Hematopoietic multipotent progenitor cell treated with erythropoietin and hydrocortisone succinate and interleukin-3 and kit ligand, for 8 days (in vitro differentiated cells): ENCODE measurements around the gene DES.
A peak's percentile ranks its signal among the peaks of the same experiment; 100 is the strongest.
"Not testable (repeated sequence)": the region's sequence is repeated elsewhere in the genome, so short reads cannot be mapped to it uniquely, and the experiment has no call there.

ENCODE experiments used
- DNase-seq: peaks from one replicate; pipeline ENCODE4 v3.0.0-alpha.2; 2015

DES gene

GRCh38 chr2:219400562-219400961 is 17.6 kb upstream of the DES start:
- DNase-seq = no peak

DNA sequence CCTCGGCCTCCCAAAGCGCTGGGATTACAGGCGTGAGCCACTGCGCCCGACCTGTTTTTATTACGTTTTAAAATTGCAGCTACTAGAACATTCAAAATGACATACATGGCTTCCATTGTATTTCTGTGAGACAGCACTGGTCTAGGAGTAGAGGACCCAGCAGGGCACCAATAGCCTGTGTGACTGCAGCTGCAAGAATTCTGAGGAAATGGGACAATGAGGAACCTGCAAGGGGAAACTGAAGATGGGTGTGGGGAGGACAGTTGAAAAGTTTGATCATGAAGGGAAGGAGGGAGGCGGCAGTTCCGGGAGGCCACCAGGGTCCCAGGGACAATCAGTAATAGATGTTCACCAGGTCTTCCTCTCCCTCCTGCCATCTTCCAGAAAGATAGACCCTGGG is 16.6 kb upstream of the DES start:
- no peak for DNase-seq

GRCh38 chr2:219402665-219403515 is 15.3 kb upstream of the DES start:
- peak; percentile 76 for DNase-seq

DNA sequence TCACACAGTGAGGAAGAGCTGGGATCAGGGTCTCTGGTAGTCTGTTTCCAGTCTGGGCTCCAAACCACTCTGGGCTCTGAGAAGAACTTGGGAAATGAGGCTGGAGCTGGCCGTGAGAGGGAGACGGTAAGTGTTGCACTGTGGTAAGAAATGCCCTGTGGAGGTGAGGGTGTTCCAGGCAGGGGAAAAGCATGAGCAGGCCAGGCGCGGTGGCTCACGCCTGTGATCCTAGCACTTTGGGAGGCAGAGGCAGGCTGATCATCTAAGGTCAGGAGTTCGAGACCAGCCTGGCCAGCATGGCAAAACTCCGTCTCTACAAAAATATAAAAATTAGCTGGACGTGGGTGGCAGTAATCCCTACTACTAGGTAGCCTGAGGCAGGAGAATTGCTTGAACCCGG is 14.3 kb upstream of the DES start:
- DNase-seq = no peak

DNA sequence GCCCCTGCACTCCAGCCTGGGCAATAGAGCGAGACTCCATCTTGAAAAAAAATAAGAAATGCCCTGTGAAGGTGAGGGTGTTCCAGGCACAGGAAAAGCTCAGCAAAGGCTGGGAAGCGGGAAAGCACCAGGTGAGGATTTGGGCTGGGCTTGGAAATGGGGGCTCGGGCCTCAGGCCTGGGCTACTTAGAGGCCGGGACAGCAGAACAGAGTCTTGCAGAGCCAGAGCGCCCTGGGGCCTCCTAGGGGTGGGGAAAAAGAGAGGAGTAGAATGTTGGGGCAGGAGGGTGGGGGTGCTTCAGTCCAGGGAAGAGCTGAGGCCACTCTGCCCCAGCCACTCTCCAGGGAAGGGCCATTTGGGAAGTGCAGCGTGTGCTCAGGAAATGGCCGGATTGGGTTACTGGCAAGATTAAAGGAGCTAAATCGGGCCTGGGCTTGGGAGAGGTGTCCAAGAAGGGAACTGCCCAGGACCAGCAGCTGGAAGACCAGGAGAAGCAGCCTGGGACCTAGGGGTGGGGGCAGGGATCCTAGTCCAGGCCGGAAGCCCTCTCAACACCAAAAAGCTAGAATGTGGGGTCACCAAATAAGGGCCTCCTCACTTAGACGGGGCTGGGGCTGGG is 13.8 kb upstream of the DES start:
- no peak for DNase-seq

GRCh38 chr2:219404954-219405353 is 13.2 kb upstream of the DES start:
- DNase-seq = no peak

- DNase-seq = no peak
Measured at GRCh38 chr2:219405451-219405850, 12.7 kb upstream of the DES start.

DNA sequence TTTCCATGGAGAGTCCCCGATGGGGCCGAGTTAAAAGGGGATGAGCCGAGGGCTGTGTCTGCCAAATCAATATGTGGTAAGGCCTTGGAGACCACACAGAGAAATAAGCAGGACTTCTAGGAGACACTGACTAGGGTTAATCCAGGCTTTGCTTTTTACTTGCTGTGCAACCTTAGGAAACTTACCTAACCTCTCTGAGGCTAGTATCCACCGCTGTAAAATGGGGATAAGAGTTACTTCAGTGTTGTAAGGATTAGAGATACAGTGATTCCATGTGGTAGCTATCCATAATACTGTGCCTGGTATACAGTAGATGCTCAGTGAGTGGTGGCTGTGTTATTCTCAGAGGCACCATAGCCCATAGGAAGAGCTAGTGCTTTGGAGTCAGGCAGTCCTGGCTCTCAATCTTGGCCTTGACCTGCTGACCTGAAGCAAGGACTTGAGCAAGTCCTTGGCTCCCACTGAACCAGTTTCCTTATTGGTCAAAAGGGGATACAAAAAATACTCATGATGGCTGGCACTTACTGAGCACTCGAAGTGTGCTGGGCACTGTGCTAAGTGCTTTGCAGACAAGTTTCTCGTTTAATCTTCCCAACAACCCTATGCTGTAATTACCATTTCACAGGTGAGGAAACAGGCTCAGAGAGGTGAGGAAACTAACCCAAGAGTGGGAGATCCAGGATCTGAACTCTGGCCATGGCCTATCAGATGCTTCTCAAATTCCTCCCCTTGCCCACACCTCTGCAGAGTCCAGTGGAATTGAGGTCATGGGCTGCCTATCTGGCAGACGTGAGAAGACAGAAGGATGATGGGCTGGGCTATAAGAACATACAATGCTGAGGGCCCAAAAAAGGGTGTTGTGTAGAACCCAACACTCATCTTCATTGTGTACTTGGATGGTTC is 12.0 kb upstream of the DES start:
- no peak for DNase-seq

- no peak for DNase-seq
Measured at GRCh38 chr2:219406861-219407230, 11.3 kb upstream of the DES start.

GRCh38 chr2:219407343-219407742 is 10.8 kb upstream of the DES start:
- not testable (repeated sequence) for DNase-seq

DNA sequence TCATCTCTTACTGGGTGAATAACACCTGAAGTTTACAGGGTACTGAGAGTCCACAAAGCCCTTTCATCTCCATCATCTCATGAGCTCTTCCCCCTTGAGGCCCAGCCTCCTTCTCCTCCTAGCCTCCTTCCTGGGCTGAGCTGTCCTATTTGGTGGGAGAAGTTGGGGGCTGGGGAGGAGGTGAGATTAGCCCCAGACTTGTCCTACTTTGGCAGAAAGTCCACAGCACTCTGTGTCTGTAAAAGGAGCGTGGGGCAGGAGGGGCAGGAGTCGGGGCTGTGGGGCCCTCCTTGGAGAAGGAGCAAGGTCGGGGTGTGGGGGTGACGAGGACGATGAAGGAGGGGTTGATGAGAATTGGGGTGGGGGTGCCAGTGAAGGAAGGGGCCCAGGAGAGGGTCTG is 10.0 kb upstream of the DES start:
- no peak for DNase-seq

DNA sequence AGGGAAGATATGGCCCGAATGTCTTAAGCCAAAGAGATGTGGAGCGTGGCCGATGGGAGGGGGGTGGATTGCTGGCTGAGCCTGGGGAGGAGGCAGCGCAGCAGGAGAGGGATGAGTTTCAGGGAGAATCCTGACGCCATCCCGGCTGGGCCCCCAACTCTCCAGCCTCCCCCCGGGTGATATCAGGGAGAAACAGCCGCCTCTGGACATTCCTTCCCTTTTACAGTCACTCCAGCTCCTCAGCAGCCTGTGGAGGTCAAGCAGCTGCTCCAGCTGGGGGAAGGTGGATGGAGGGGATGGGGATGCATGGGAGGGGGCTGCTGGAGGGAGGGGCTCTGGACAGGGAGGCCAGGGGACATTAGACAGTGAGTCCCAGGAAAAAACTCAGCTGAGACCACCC is 9.5 kb upstream of the DES start:
- DNase-seq = no peak

- no peak for DNase-seq
Measured at GRCh38 chr2:219409619-219410018, 8.6 kb upstream of the DES start.

- DNase-seq = no peak
Measured at GRCh38 chr2:219410390-219410789, 7.8 kb upstream of the DES start.

DNA sequence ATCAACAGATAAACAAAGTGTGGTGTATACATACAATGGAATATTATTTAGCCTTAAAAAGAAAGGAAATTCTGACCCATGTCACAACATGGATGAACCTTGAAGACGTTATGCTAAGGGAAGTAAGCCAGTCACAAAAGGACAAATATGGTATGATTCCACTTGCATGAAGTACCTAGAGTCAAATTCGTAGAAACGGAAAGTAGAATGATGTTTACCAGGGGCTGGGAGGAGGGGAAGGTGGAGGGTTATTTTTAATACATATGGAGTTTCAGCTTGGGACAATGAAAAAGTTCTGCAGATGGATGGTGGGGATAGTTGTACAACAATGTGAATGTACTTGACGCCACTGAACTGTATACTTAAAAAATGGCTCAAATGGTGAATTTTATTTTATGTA is 3.3 kb upstream of the DES start:
- no peak for DNase-seq

DNA sequence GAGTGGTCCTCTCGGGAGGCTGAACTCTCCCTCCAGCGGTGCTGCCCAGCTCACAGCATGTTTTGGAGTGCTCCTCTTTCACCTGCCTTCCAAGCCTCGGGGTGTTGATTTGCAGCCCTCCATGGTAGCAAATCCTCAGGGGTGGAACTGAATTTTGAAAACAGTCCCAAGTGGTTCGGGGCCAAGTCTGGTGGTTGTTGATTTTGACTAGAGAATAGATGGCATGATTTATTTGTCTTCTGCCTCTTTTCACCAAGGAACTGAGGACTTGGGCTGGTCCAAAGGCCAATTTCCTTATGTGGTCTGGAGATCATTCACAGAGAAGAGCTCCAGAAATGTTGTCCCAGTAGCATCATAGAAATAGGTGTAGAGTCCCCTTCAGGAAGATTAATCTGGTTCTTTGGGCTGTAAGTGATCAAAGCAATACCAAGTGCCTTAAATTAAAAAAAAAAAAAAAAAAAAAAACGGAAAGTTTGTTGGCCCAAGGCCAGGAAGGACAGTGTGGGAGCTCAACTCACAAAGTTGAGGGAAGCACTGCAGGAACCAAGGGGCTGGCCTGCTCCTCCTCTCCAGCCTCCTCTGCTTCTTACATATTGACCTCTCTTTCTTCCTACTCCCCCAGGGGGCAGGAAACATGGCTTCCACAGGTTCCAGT is 2.5 kb upstream of the DES start:
- DNase-seq = no peak

- no peak for DNase-seq
Measured at GRCh38 chr2:219416235-219416602, 2.0 kb upstream of the DES start.

- DNase-seq = no peak
Measured at GRCh38 chr2:219416938-219417337, 1.2 kb upstream of the DES start.

- DNase-seq = no peak
Measured at GRCh38 chr2:219417374-219417773, 803 bp upstream of the DES start.

GRCh38 chr2:219419012-219419324 is 791 bp downstream of the DES start:
- no peak for DNase-seq

GRCh38 chr2:219419331-219420197 is 1.4 kb downstream of the DES start:
- peak; percentile 90 for DNase-seq

- no peak for DNase-seq
Measured at GRCh38 chr2:219420687-219421086, 2.5 kb downstream of the DES start.
